Stimulated activated CD4-positive, alpha-beta T cell treated with anti-CD3 and anti-CD28 coated beads, Interleukin-15, amount 100 ng/mL, for 24 hours (primary cell): ENCODE measurements around the gene CD59.

Source experiments
- DNase-seq: peaks from one replicate; pipeline ENCODE4 v3.0.0-alpha.2; 2020

The CD59 gene

GRCh38 chr11:33736148-33736812 lies at the start of gene CD59:
Gene CD59 (minus strand): TSS chr11:33736423. CDS start chr11:33722445, 13,978 bp downstream.
- peak; percentile 96 for DNase-seq

DNA sequence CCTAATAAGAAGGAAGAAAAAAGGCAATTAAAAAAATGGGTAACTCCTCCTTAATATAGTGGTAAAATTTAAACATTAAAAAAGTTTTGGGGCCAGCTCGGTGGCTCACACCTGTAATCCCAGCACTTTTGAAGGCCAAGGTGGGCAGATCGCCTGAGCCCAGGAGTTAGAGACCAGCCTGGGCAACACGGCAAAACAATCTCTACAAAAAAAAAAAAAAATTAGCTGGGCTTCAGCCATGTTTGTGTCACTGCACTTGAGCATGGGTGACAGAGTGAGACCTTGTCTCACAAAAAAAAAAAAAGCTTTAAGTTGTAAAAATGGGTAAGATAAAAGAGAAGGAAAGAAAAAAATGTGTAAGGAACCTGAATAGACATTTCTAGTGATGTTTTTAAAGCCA lies 49.4 kb upstream of the CD59 start:
- DNase-seq = no peak

DNA sequence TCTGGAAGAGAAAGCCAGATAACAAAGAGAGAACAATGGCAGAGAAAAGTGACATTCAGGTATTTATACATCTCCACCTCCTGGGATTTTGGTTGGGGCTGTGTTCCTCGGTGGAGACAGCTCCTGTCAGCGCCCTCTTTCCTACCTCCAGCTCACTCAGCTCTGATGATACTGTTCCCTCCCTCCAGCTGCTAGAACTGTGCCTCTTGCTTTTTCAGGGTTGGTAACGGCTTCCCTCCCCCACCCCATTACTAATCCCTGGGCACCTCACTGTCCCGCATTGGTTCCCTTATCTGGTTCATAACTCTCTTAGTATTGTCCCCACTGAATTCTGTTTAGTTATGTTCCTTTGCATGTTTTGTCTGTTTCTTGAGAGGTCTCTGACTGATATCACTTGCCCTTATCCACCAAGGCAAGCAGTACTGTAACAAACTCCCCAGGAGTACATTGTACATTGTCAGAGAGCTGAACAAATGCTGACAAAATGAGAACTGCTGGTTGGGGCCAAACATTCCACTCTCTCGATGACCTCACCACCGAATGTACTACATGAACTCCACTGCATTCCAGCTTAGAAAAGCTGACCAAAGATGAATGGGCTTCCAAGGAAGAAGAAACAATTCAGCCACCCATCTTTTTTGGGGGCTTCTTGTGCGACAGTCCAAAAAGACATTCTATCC lies 43.8 kb upstream of the CD59 start:
- no peak for DNase-seq

DNA sequence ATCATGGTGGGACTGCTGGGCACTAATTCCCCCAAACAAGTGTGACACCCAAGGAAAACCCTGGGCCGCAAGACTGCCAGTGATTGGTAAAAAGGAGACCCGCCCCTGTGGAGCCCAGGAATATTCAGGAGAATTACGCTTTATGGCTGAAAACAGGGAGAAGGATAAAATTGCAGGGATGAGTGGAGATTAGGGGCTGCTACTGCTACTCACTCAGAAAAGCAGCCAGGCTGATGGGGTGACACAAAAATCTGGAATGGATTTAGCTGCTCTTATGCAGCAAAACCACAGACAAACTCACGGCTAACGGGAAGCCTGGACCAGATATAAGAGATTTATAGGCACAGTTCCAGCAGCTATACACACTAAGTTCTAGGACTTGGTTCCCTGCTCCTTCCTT lies 42.5 kb upstream of the CD59 start:
- no peak for DNase-seq

DNA sequence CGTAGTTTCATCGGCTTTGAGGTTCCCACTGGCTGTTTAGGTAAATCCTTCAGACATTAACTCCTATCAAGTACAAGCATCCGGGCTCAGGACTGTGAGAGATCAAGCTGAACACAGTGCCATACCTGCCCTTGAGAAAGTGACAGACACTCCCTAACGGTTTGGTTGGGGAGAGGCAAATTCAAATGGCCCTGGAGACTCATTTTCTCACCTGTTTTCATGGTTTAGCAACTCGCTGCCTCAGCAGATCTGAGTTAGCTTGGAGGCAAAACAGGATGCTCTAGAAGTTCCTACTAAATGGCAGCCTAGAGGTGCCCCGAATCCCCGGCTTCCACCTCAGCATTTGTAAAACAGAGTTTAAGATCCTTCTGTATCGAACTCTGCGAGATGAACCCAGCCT lies 41.7 kb upstream of the CD59 start:
- no peak for DNase-seq

DNA sequence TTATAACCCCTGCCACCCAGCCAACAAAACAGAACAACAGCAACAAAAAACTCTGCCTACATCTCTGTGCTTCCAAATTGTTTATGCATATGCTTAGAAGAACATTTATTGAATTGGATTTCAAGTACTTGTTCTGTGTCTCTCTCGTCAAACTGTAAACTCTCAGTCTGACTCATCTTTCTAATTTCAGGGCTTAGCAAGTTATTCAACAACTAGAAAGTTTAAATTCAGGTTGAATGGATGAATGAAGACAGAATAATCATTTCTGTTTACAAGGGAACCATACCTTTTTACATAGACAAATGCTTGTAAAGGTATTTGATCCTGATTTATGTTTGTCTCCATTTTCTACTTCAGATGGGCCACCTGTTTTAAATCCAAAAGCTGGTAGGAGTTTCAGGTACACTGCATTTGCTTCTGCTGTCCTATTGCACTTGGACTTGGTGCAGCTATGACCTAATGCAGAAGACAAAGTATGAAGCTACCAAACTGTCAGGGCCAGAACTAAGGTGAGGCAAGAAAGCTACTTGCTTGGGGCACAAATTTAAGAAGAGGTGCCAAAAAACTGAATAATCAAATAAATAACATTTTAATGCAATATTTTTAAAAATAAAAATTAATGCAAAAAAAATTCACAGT lies 39.7 kb upstream of the CD59 start:
- DNase-seq = no peak

GRCh38 chr11:33775467-33775807 lies 39.2 kb upstream of the CD59 start:
- no peak for DNase-seq

- no peak for DNase-seq
Observed at GRCh38 chr11:33774736-33775466, 38.7 kb upstream of the CD59 start.

DNA sequence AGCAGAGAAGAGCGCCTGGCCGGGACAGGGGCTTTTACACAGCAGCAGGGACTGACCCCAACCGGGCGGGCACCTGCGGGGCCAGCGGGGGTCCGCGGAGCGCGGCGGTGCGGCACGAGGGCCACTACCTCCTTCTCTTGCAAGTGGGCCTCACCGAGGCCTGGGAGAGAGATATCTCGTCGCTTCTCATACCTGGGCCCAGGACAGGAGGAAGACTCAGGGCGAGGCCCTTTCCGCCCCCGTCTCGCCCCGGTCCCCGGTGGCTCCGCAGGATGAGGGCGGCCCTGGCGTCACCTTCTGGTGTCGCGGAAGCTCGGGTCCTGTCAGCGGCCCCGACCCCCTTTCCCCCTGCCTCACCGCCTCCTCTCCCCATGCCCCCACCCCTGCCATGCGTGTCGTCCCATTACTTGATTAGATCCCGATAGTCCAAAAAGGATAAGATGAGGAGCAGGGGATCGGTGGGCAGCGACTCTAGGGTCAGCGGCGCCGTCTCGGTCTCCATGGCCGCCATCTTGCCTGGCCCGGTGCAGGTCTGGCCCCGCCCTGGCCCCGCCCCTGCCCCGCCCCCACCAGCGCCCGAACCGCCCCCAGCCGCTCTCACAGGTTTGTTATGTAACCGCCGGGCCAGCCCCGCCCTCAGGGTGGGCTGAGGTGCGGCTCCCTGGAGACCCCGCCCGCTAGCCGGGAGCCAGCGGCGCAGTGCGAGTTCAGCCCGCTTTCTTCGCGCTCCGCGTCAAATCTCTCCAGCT lies 37.9 kb upstream of the CD59 start, which contains the start of gene FBXO3:
Gene FBXO3 (minus strand): TSS at position 534 of the 749 bp plus-strand sequence. CDS start 23 bp downstream, at position 511.
- peak; percentile 83 for DNase-seq

- DNase-seq = peak; percentile 44
Observed at GRCh38 chr11:33773404-33773986, 37.3 kb upstream of the CD59 start.

GRCh38 chr11:33772870-33773269 lies 36.6 kb upstream of the CD59 start:
- DNase-seq = no peak

GRCh38 chr11:33772300-33772699 lies 36.1 kb upstream of the CD59 start:
- DNase-seq = peak; percentile 17

- DNase-seq = no peak
Observed at GRCh38 chr11:33770236-33770635, 34.0 kb upstream of the CD59 start.

DNA sequence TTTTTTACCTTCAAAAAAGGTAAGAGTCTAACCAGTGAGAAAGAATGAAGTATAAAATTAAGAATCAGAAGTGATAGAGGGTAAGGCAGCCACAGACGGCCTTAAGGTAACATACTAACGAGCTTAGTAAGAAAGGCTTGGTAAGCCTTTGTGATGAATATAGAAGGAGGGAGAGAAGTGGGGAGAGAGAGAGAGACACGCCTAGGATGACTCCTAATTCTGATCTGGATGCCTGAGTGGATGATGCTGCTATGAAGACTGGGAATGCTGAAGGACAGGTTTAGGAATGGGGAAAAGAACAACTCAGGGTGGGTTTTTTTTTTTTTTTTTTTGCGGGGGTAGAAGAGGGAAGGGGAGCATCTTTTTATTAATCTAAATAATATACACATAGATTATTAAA lies 33.3 kb upstream of the CD59 start:
- DNase-seq = no peak

GRCh38 chr11:33767624-33768023 lies 31.4 kb upstream of the CD59 start:
- DNase-seq = no peak

DNA sequence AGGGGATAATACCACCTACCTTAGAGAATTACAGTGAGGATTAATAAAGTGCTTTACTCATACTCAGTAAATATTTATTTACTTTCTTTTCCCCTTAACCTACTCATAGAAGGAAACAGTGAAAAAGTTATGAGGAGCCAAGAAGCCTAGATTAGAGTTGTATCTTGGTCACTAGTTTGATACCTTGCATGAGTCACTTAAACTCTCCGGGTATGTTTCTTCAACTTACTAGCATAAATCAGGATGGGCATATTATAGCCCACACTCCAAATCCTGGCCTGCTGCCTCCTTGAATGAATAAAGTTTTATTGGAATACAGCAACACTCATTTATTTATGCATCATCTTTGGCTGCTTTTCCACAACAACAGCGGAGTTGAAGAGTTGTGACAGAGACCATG lies 29.9 kb upstream of the CD59 start:
- DNase-seq = no peak

DNA sequence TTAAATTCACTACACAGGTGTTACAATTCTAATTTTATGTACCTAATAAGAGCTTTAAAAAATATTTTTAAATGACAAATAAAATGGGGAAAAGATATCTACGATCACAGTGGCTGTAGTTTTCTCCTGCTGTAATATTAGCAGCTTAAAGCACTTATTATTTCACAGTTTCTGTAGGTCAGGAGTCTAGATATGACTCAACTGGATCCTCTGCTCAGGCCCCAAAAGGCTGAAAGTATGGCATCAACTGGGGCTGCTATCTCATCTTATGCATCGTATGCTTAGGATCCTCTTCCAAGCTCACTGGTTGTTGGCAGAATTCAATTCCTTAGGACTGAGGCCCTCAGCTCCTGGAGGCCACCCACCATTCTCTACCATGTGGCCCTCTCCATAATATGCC lies 25.2 kb upstream of the CD59 start:
- no peak for DNase-seq

DNA sequence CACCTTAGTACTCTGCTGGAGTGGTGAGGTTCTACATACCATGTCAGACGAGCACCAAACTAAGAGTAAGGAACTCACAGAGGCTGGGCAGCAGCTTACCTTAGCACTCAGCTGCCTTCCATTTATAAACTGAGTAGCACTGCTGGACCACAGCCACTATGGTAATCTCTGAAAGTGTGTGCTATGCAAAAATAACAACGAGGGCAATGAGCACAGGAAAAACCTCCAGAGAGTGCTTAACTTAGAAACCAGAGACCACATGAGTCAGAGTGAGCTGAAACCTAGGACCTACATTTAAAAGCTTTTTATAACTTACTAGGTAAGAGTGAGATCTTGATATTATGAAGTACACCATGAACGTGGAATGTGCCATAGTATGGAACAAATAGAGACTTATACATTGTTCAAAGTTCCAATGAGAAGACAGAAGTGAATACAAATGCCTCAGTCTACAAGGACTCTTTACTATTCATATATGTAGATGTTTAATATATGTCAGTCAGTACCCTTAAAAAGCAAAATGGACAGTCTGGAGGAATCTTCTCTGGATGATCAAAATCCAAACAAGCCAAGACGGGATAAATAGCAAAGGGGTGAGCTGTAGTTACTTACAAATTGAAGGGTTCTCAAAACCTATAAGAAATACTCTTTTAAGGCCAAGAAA lies 17.2 kb upstream of the CD59 start:
- DNase-seq = no peak

DNA sequence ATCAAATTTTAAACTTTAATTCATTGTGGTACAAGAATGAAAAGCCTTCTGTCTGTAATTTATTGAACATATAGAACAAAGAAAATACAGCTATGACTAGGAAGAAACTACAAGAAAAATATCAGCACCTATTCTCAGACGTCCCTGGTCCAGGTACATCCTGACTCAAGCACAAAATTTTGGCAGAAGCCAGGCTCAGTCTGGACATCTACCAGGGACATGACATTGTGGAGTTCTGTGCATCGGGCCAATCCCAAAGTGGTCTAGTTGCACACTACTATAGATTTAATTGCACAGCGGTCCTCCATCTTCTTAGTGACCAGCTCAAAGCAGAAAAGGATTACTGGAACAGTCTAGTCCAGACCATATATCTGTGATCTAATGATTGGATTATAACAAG lies 15.7 kb upstream of the CD59 start:
- no peak for DNase-seq

DNA sequence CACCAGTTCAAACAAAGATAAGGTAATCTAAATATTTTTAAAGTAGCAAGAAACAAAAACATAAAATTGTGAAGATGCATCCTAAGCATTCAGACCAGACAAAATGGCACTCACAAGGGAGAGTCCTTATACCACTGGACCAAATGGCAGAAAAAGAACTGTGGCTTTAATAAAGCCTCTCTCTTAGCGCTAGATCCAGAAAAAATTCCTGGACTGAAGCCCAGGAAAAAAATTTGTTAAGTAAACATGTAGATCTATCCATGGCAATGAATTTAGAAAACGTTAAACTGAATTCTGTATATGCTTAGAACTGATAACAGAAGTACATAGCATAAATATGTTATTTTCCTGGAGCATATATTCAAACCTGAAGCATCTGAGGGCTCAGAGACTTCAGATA lies 11.8 kb upstream of the CD59 start:
- no peak for DNase-seq

GRCh38 chr11:33743291-33743690 lies 7.1 kb upstream of the CD59 start:
- DNase-seq = no peak
